Astrocyte of the hippocampus (primary cell): Measurements from ENCODE around the gene SF3B5.
A peak's percentile ranks its signal among the peaks of the same experiment; 100 is the strongest.
"Not testable (repeated sequence)": the region's sequence is repeated elsewhere in the genome, so short reads cannot be mapped to it uniquely, and the experiment has no call there.

Source experiments
- DNase-seq: peaks from one replicate; pipeline ENCODE4 v3.0.0; 2011; ENCODE audit warnings: low read depth, low spot score

Gene SF3B5

GRCh38 chr6:144104898-144105487 is 9.6 kb upstream of the SF3B5 start:
- peak; percentile 82 for DNase-seq

GRCh38 chr6:144104488-144104887 is 9.1 kb upstream of the SF3B5 start:
- DNase-seq = no peak

GRCh38 chr6:144103026-144103563 is 7.7 kb upstream of the SF3B5 start:
- DNase-seq = no peak

GRCh38 chr6:144098993-144099392 is 3.6 kb upstream of the SF3B5 start:
- DNase-seq = no peak

GRCh38 chr6:144094731-144095133 is 641 bp downstream of the SF3B5 start:
- no peak for DNase-seq

- no peak for DNase-seq
Measured at GRCh38 chr6:144093658-144094057, 1.7 kb downstream of the SF3B5 start.

- no peak for DNase-seq
Measured at GRCh38 chr6:144093236-144093635, 2.1 kb downstream of the SF3B5 start.

- DNase-seq = no peak
Measured at GRCh38 chr6:144090384-144090783, 5.0 kb downstream of the SF3B5 start.

GRCh38 chr6:144087789-144088426 is 7.5 kb downstream of the SF3B5 start:
- no peak for DNase-seq

- DNase-seq = no peak
Measured at GRCh38 chr6:144086959-144087358, 8.4 kb downstream of the SF3B5 start.

GRCh38 chr6:144083172-144083571 is 12.2 kb downstream of the SF3B5 start:
- DNase-seq = no peak

GRCh38 chr6:144082412-144082811 is 13.0 kb downstream of the SF3B5 start:
- DNase-seq = not testable (repeated sequence)

GRCh38 chr6:144077871-144078270 is 17.5 kb downstream of the SF3B5 start:
- no peak for DNase-seq

GRCh38 chr6:144075875-144076274 is 19.5 kb downstream of the SF3B5 start:
- DNase-seq = no peak

- DNase-seq = no peak
Measured at GRCh38 chr6:144075187-144075586, 20.2 kb downstream of the SF3B5 start.

- DNase-seq = no peak
Measured at GRCh38 chr6:144073024-144073423, 22.3 kb downstream of the SF3B5 start.

GRCh38 chr6:144069506-144069905 is 25.9 kb downstream of the SF3B5 start:
- DNase-seq = no peak

- DNase-seq = no peak
Measured at GRCh38 chr6:144068794-144069193, 26.6 kb downstream of the SF3B5 start.

- DNase-seq = no peak
Measured at GRCh38 chr6:144066741-144067484, 28.5 kb downstream of the SF3B5 start.

- DNase-seq = no peak
Measured at GRCh38 chr6:144066255-144066654, 29.1 kb downstream of the SF3B5 start.

GRCh38 chr6:144065213-144065660 is 30.1 kb downstream of the SF3B5 start:
- DNase-seq = peak; percentile 1

GRCh38 chr6:144064402-144065212 is 30.8 kb downstream of the SF3B5 start:
- peak; percentile 16 for DNase-seq
